Amygdala (tissue), 56 donors: ENCODE data around the gene COPG1.
A peak's percentile ranks its signal among the peaks of the same experiment; 100 is the strongest.

ENCODE experiments used
- DNase-seq, 56 donors: peaks; one replicate each; lab custom pipeline; 2025; lab: John Stamatoyannopoulos, UW

The COPG1 gene

GRCh38 chr3:129276385-129276784 lies 27.0 kb downstream of the COPG1 start:
- no peak for DNase-seq

DNA sequence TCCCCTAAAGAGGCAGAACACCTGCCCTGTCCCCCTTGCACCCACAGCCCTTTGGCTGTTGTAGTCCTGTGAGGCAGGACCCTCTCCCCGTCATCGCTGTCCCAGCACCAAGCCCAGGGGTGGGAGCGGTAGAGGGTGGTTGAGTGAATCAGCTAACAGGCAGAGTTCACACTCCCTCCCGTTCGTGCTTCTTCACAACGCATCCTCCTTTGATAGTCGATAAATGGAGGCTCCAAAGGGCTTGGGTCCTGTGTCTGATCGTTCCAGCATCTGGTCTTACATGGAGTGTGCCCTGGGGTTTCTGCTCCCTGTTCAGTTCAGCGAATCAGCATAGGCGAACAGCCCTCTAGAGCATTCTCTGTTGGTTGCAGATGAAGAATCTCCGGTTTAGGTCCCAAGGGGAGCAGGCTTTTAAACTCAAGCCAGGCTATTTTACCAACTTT lies 28.4 kb downstream of the COPG1 start:
- no peak for DNase-seq

GRCh38 chr3:129278439-129278965 lies 29.1 kb downstream of the COPG1 start, which contains the start of gene HMCES:
TSS of gene HMCES (plus strand) at chr3:129278870. CDS start at chr3:129279733, 863 bp downstream.
- peak; percentile 3 to 95 (median 79) for DNase-seq

- DNase-seq: peak in 21 of 56 donors; percentile 1 to 42 (median 24)
Observed at GRCh38 chr3:129278966-129279906, 29.8 kb downstream of the COPG1 start.

DNA sequence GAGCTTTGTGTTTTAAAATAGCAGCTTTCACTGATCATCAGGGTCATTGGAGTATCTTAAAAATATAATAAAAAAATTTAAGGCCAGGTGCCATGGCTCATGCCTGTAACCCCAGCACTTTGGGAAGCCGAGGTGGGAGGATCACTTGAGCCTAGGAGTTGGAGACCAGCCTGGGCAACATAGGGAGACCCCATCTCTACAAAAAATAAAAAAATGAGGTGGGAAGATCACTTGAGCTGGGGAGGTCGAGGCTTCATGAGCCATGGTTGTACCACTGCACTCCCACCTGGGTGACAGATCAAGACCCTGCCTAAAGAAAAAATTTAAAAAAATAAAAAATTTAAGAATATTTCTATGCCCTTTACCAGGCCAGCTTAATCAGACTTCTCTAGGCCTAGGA lies 30.8 kb downstream of the COPG1 start:
- no peak for DNase-seq

- DNase-seq: no peak
Observed at GRCh38 chr3:129281726-129282125, 32.3 kb downstream of the COPG1 start.

- no peak for DNase-seq
Observed at GRCh38 chr3:129282727-129283327, 33.4 kb downstream of the COPG1 start.

GRCh38 chr3:129286081-129286480 lies 36.7 kb downstream of the COPG1 start:
- no peak for DNase-seq

- DNase-seq: no peak
Observed at GRCh38 chr3:129288446-129288845, 39.0 kb downstream of the COPG1 start.

- no peak for DNase-seq
Observed at GRCh38 chr3:129289201-129289921, 40.0 kb downstream of the COPG1 start.

GRCh38 chr3:129291236-129291886 lies 42.0 kb downstream of the COPG1 start:
- no peak for DNase-seq

DNA sequence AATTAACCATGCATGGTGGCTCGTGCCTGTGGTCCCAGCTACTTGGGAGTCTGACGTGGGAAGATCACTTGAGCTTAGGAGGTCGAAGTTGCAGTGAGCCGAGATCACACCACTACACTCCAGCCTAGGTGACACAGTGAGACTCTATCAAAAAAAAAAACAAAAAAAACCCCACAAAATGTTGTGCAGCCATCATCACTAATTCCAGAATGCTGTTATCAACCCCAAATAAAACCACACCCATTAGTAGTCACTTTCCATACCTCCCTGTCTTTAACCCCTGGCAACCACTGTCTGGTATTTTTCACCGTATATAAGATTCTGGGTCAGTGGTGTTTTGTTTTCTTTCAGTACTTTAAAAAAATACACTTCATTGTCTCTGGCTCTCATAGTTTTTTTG lies 45.9 kb downstream of the COPG1 start:
- DNase-seq: no peak

- no peak for DNase-seq
Observed at GRCh38 chr3:129304146-129304961, 54.9 kb downstream of the COPG1 start.

DNA sequence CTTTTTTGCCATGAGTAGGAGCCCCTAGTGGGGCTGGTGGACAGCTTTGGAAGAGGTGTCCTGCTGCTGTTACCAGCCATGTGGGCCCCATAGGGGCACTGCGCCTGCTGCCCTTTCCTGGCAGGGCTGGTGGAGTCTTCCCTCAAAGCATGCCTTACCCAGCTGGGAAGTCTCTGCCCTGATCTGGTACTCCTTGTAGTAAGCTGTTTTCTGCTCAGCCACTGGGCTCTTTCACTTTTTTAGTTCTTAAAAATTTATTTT lies 55.5 kb downstream of the COPG1 start:
- no peak for DNase-seq

DNA sequence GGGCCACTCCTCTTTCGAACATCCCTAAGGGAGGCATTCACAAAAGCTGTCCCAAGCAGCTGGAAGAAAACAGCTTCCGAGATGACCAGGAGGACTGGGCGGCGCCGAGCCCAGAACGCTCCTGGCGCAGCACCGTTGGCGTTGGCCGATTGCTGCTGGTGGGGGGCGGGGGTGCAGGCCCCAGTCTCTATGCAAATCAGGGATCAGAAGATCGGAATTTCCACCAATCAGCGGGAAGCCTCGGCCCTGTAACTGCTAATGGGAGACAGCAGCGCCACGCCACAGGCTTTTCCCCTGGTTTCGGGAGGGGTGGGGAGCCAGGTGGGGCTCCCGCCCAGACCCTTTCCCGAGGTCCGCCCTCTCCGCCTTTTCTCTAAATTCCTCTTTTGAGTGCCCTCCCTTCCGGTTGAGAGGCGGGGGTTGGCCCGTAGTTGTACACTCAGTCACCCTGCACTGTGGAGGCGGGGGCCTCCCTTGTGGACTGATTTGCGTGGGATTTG lies 56.2 kb downstream of the COPG1 start:
- peak in 47 of 56 donors; percentile 5 to 86 (median 59) for DNase-seq

- no peak for DNase-seq
Observed at GRCh38 chr3:129308636-129309035, 59.2 kb downstream of the COPG1 start.

DNA sequence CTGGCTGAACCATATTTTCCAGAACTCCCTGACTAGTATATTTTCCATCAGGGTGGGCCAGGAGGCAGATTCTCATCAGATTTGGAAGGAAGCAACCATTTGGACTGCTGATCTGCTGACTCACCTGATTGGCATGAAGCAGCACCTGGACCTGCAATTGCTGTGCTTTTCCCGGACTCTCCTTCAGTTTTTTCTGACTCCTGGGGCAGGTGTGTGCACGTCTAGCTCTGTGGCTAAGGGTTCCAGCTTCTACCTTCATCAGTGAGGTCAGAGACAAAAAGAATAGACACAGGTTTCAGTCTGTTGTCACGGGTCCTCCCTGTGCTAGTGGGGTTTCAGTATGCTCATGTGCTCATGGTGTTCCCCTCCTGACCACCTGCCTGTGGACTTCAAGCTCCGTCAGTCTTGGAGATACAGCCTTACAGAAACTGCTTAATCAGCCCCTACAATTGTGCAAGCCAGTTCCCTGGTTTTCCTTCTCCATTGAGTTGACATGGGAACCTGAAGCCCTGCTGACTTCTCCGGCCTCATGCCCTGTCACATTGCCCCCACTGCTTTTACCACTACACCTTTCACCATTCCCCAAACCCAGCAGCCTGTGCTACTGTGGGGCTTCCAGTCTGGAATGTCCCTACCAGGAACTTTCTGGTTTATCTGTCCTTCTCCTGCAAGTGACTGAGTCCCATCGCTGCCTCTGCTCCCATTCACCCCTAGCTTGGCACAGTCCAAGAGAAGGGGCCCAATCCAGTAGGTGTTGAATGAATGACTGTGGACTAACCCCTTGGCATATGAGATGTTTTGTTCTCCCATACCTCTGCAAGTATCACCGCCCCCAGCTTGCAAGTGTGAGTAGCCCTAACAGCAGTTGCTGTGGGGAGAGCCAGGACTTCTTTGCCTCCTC lies 61.0 kb downstream of the COPG1 start:
- no peak for DNase-seq
